Endothelial cell of umbilical vein (primary cell): ENCODE measurements around the gene NPIPB6. TPM values are rescaled to one million over a fixed set of nuclear protein-coding genes. Genes with fewer than 3 reads are reported as not detected.

Experiments used
- BruUV-seq: library from RNA; stranded (reverse); fragments of 400-500 nt; replicated peaks from 2 replicates; lab custom pipeline; 2021; lab: Mats Ljungman, UMichigan
- CTCF ChIA-PET: fragments of 300-600, 350-600 bp; sonication (Branson Sonifier 250); formaldehyde crosslinking; loops from one replicate; lab custom pipeline; 2021; ENCODE audit warnings: antibody characterized with exemption, inconsistent platforms; lab: Charles Lee
- POLR2A ChIA-PET: fragments of 300-600, 350-600 bp; sonication (Branson Sonifier 250); formaldehyde crosslinking; loops from one replicate; lab custom pipeline; 2021; ENCODE audit warnings: antibody characterized with exemption, inconsistent platforms; lab: Charles Lee
- DNase-seq: peaks from one replicate; pipeline ENCODE4 v3.0.0-alpha.2; 2011; ENCODE audit warnings: low read depth, low spot score
- FAIRE-seq: peaks from 2 replicates; lab custom pipeline; 2011; peaks lifted over from hg19 to GRCh38; lab: Jason Lieb, UNC
- H2AFZ ChIP-seq: 2 replicates; pipeline ENCODE4 v1.6.0; 2012; ENCODE audit warnings: low read depth, low read length, control low read depth, inconsistent platforms
- H3K27ac ChIP-seq: 2 replicates; pipeline ENCODE4 v1.5.1; 2011; ENCODE audit warnings: low read depth, mild to moderate bottlenecking, control low read depth, low read length, moderate library complexity; ENCODE audit not compliant: insufficient read depth
- H3K27me3 ChIP-seq, 2 experiments: 2 replicates each; pipeline versions ENCODE4 v1.6.0 to v1.6.1; 2011; ENCODE audit warnings: low read length in 2 of 2, mixed read lengths in 1 of 2; ENCODE audit not compliant: control insufficient read depth in 2 of 2, insufficient read depth in 2 of 2
- H3K36me3 ChIP-seq, 2 experiments: 2 replicates in 1 of 2; 3 replicates in 1 of 2; pipeline ENCODE4 v1.5.1; 2011; ENCODE audit warnings: low read length in 2 of 2, mild to moderate bottlenecking in 1 of 2, moderate library complexity in 1 of 2; ENCODE audit not compliant: control insufficient read depth in 2 of 2, insufficient read depth in 2 of 2; ENCODE audit errors: extremely low read depth in 1 of 2
- H3K4me1 ChIP-seq: 3 replicates; pipeline ENCODE4 v1.5.1; 2011; ENCODE audit warnings: mild to moderate bottlenecking, low read length; ENCODE audit not compliant: control insufficient read depth, insufficient read depth; ENCODE audit errors: extremely low read depth
- H3K4me2 ChIP-seq: 2 replicates; pipeline ENCODE4 v1.6.1; 2011; ENCODE audit warnings: low read length, control low read depth, mixed read lengths; ENCODE audit not compliant: insufficient read depth
- H3K4me3 ChIP-seq, 3 experiments: fragments of 200-600 bp in 1 of 3; sonication (generic), shearing (Covaris generic) in 1 of 3; replicated peaks in 1 of 3; 2 replicates each; pipeline ENCODE4 v1.5.1; 2011 to 2016; ENCODE audit warnings: control low read depth in 3 of 3, low read length in 3 of 3, mild to moderate bottlenecking in 2 of 3, inconsistent platforms in 1 of 3, low read depth in 1 of 3, moderate library complexity in 1 of 3; ENCODE audit not compliant: insufficient read depth in 1 of 3
- H3K79me2 ChIP-seq: 2 replicates; pipeline ENCODE4 v1.6.0; 2012; ENCODE audit warnings: low read length, inconsistent platforms; ENCODE audit not compliant: control insufficient read depth, insufficient read depth
- H3K9ac ChIP-seq: replicated peaks from 2 replicates; pipeline ENCODE3; 2011; ENCODE audit warnings: low read length, control low read depth; ENCODE audit not compliant: insufficient read depth; ENCODE audit errors: extremely low read depth
- H3K9me1 ChIP-seq: replicated peaks from 3 replicates; pipeline ENCODE4 v1.6.0; 2011; ENCODE audit warnings: mild to moderate bottlenecking, low read length; ENCODE audit not compliant: control insufficient read depth, insufficient read depth; ENCODE audit errors: extremely low read depth
- H3K9me3 ChIP-seq: replicated peaks from 2 replicates; pipeline ENCODE4 v1.5.1; 2012; ENCODE audit warnings: low read length, inconsistent platforms; ENCODE audit not compliant: control insufficient read depth, insufficient read depth
- H4K20me1 ChIP-seq: replicated peaks from 2 replicates; pipeline ENCODE3; 2011; ENCODE audit warnings: mild to moderate bottlenecking, low read length; ENCODE audit not compliant: control insufficient read depth, insufficient read depth; ENCODE audit errors: extremely low read depth
- EZH2 ChIP-seq: IDR thresholded peaks from 2 replicates; pipeline ENCODE4 v1.6.1; 2012; ENCODE audit warnings: borderline replicate concordance, low read depth, mild to moderate bottlenecking, moderate library complexity, low read length, inconsistent platforms; ENCODE audit not compliant: severe bottlenecking
- FOS ChIP-seq: IDR thresholded peaks from 2 replicates; pipeline ENCODE4 v1.6.1; 2011; ENCODE audit warnings: mild to moderate bottlenecking, low read length, moderate library complexity, borderline replicate concordance; ENCODE audit not compliant: insufficient read depth
- GATA2 ChIP-seq: IDR thresholded peaks from 2 replicates; pipeline ENCODE4 v1.7.0; 2011; ENCODE audit warnings: low read depth, mild to moderate bottlenecking, moderate library complexity, mixed read lengths, low read length; ENCODE audit not compliant: insufficient read length, insufficient read depth
- JUN ChIP-seq: IDR thresholded peaks from 2 replicates; pipeline ENCODE4 v1.6.1; 2011; ENCODE audit warnings: borderline replicate concordance, low read depth; ENCODE audit not compliant: insufficient read length, insufficient read depth
- MYC ChIP-seq: IDR thresholded peaks from one replicate; pipeline ENCODE4 v1.6.1; 2011; ENCODE audit warnings: mild to moderate bottlenecking, low read depth, low read length
- POLR2A ChIP-seq: IDR thresholded peaks from 2 replicates; pipeline ENCODE4 v1.6.1; 2012; ENCODE audit warnings: low read depth, mild to moderate bottlenecking, control low read depth, low read length
- POLR2AphosphoS5 ChIP-seq: IDR thresholded peaks from 2 replicates; pipeline ENCODE4 v1.6.1; 2012; ENCODE audit warnings: low read depth, mild to moderate bottlenecking, control low read depth, low read length, moderate library complexity; ENCODE audit not compliant: insufficient read depth
- dilution Hi-C: fragments of 300-500 bp; cut with MboI; formaldehyde crosslinking; loops from one replicate; pipeline ENCODE4 v1.15.0; 2019; ENCODE audit warnings: low sequenced_read_pairs; ENCODE audit not compliant: extremely low pct_ligation_motif_present
- intact Hi-C: fragments of 100-400 bp; cut with micrococcal nuclease; formaldehyde crosslinking; loops from one replicate; pipeline ENCODE4 v1.10.0; 2022
- polyA plus RNA-seq, 4 experiments: library from polyadenylated mRNA; depleted of rRNA in 3 of 4; stranded (reverse) in 3 of 4; unstranded in 1 of 4; fragments of >200 nt; gene quantifications; 2 replicates each; pipeline versions ENCODE4 v1.2.1 to v1.2.3, GENCODE V29; 2011 to 2012; ENCODE audit warnings: missing spikeins in 1 of 4
- total RNA-seq: library from RNA; stranded (reverse); gene quantifications from 2 replicates; pipeline ENCODE4 v1.2.3, GENCODE V29; 2021
- TF ChIP-seq, protein P1 (sequence below): IDR thresholded peaks from 2 replicates; pipeline ENCODE4 v1.6.1; 2011; ENCODE audit not compliant: insufficient read depth, insufficient read length
- TF ChIP-seq, protein P2 (sequence below), 2 donors: IDR thresholded peaks; 1 replicate in 1 of 2; 2 replicates in 1 of 2; pipeline ENCODE4 v1.5.1; 2011; ENCODE audit warnings: low read length in 2 of 2, mild to moderate bottlenecking in 2 of 2, moderate library complexity in 2 of 2, control low read depth in 1 of 2, inconsistent platforms in 1 of 2, low read depth in 1 of 2; ENCODE audit not compliant: insufficient read depth in 1 of 2; ENCODE audit errors: extremely low read depth in 1 of 2

The NPIPB6 gene
- total and polyA plus RNA-seq, 2 donors (not counting 3 experiments of a cell fraction or from before 2014, with no cell fraction given), result 5.0 TPM; not detected in 1

DNA sequence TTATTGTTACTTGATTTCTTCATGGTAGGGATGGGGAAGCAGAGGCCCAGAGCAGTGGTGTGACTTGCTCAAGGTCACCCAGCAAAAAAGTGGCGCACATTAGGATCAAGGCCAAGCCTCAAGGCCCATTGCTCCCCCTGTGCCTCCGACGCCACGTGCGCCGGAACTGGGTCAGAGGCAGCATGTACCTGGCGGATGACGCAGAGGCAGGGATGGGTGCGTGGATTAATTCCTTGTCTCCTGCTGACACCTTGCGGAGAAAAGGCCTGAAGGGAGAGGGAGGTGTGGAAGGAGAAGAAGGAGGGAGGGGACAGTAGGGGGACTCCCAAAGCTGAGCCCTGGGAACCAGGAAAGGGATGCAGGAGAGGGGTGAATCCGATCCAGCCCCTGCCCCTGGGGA is 52.5 kb downstream of the NPIPB6 start:
- intact Hi-C loops, result no loop called here
- H3K4me2 ChIP-seq, result no peak overlapping the region
- H3K9ac ChIP-seq, result no peak overlapping the region
- no peaks in the 10 kb centered on the region for H3K27me3 ChIP-seq
- DNase-seq (no peak), FAIRE-seq (no peak)
- no peaks in the 10 kb centered on the region for H3K4me1 ChIP-seq
- BruUV-seq, result no TSS peak
- H2AFZ ChIP-seq, result no peak overlapping the region
- no peaks in the 10 kb centered on the region for H3K9me1 ChIP-seq
- TF ChIP-seq, protein P1, sequence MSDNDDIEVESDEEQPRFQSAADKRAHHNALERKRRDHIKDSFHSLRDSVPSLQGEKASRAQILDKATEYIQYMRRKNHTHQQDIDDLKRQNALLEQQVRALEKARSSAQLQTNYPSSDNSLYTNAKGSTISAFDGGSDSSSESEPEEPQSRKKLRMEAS, result no peak
- TF ChIP-seq POLR2AphosphoS5 (no peak), MYC (no peak), FOS (no peak), JUN (no peak), EZH2 (no peak), POLR2A (no peak), GATA2 (no peak)
- TF ChIP-seq, protein P2, sequence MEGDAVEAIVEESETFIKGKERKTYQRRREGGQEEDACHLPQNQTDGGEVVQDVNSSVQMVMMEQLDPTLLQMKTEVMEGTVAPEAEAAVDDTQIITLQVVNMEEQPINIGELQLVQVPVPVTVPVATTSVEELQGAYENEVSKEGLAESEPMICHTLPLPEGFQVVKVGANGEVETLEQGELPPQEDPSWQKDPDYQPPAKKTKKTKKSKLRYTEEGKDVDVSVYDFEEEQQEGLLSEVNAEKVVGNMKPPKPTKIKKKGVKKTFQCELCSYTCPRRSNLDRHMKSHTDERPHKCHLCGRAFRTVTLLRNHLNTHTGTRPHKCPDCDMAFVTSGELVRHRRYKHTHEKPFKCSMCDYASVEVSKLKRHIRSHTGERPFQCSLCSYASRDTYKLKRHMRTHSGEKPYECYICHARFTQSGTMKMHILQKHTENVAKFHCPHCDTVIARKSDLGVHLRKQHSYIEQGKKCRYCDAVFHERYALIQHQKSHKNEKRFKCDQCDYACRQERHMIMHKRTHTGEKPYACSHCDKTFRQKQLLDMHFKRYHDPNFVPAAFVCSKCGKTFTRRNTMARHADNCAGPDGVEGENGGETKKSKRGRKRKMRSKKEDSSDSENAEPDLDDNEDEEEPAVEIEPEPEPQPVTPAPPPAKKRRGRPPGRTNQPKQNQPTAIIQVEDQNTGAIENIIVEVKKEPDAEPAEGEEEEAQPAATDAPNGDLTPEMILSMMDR (IDR thresholded peaks at IDR 0.05; ENCODE audit: extremely low read depth in 1 of 2, insufficient read depth in 1 of 2, low read depth in 1 of 2, low read length in 2 of 2), result no peak
- ChIA-PET CTCF (interaction anchor here (0.8 to 3.1 kb wide), 2 partner anchors 11 kb away, joined by 4 to 11 read pairs; no protein-coding TSS in a partner anchor), POLR2A (no interaction called here)
- H3K36me3 ChIP-seq, result no peaks in the 10 kb centered on the region
- no peaks in the 10 kb centered on the region for H4K20me1 ChIP-seq
- no peak overlapping the region for H3K4me3 ChIP-seq
- dilution Hi-C loops, result no loop called here
- no peak overlapping the region for H3K27ac ChIP-seq
- no peaks in the 10 kb centered on the region for H3K9me3 ChIP-seq
- H3K79me2 ChIP-seq, result no peaks in the 10 kb centered on the region
